Natural killer cell (primary cell): ENCODE data around the gene SLC31A2. TPM values are rescaled to one million over a fixed set of nuclear protein-coding genes. Genes with fewer than 3 reads are reported as not detected.
A peak's percentile ranks its signal among the peaks of the same experiment; 100 is the strongest.

Source experiments
- ATAC-seq, 3 donors: fragments of 150-1000 bp in 2 of 3; fragments of 200-7000 bp in 1 of 3; cut with Tn5 transposase; 1 replicate in 1 of 3; 2 replicates in 2 of 3; pipeline ENCODE4 v1.10.0; 2021; ENCODE audit warnings: mild to moderate bottlenecking in 2 of 3, moderate library complexity in 2 of 3
- DNase-seq, 2 donors: peaks; one replicate each; pipeline versions ENCODE4 v3.0.0 to v3.0.0-alpha.2; 2013 to 2021; ENCODE audit warnings: mixed read lengths in 1 of 2
- H3K27ac ChIP-seq: one replicate; pipeline ENCODE4 v1.5.1; 2013; ENCODE audit warnings: mild to moderate bottlenecking, low read length
- H3K27me3 ChIP-seq: one replicate; pipeline ENCODE4 v1.6.1; 2013; ENCODE audit warnings: low read length; ENCODE audit not compliant: control insufficient read depth, insufficient read depth
- H3K36me3 ChIP-seq: one replicate; pipeline ENCODE4 v1.6.1; 2013; ENCODE audit warnings: low read length; ENCODE audit not compliant: control insufficient read depth, insufficient read depth
- H3K4me1 ChIP-seq: one replicate; pipeline ENCODE4 v1.6.1; 2013; ENCODE audit warnings: low read length; ENCODE audit not compliant: control insufficient read depth, insufficient read depth
- H3K4me3 ChIP-seq: one replicate; pipeline ENCODE4 v1.5.1; 2013; ENCODE audit warnings: low read length
- H3K9me3 ChIP-seq: one replicate; pipeline ENCODE4 v1.6.1; 2013; ENCODE audit warnings: low read length; ENCODE audit not compliant: control insufficient read depth, insufficient read depth
- H3K27ac Mint-ChIP-seq, 2 donors: one replicate each; pipeline ENCODE4 v1.8.0; 2022; ENCODE audit warnings: mild to moderate bottlenecking in 2 of 2, mixed read lengths in 2 of 2, moderate library complexity in 1 of 2
- H3K27me3 Mint-ChIP-seq, 2 donors: one replicate each; pipeline ENCODE4 v1.8.0; 2022; ENCODE audit warnings: low read depth in 2 of 2, mixed read lengths in 2 of 2
- H3K36me3 Mint-ChIP-seq: one replicate; pipeline ENCODE4 v1.8.0; 2022; ENCODE audit warnings: mixed read lengths
- H3K4me1 Mint-ChIP-seq, 2 donors: one replicate each; pipeline ENCODE4 v1.8.0; 2022; ENCODE audit warnings: mixed read lengths in 2 of 2
- H3K4me3 Mint-ChIP-seq: one replicate; pipeline ENCODE4 v1.8.0; 2022; ENCODE audit warnings: mild to moderate bottlenecking, moderate library complexity, mixed read lengths
- H3K9me3 Mint-ChIP-seq, 2 donors: one replicate each; pipeline ENCODE4 v1.8.0; 2022; ENCODE audit warnings: mixed read lengths in 2 of 2
- CTCF ChIP-seq: fragments of 200-600 bp; IDR thresholded peaks from one replicate; pipeline ENCODE4 v1.8.0; 2022; ENCODE audit warnings: antibody characterized with exemption
- WGBS: methylation state at CpG from one replicate; pipeline ENCODE4 v1.1.7; 2013; ENCODE audit warnings: missing lambda C conversion rate; ENCODE audit not compliant: insufficient coverage; 5-methylcytosine and 5-hydroxymethylcytosine counted together
- intact Hi-C: fragments of 100-400 bp; cut with micrococcal nuclease; formaldehyde crosslinking; loops from one replicate; pipeline ENCODE4 v1.14.2; 2022
- total RNA-seq, 4 donors: library from RNA; stranded (reverse); fragments of 120-200 nt in 1 of 4; gene quantifications; one replicate each; pipeline versions ENCODE4 v1.2.3 to v1.2.4, GENCODE V29; 2013 to 2022

Gene SLC31A2
- total RNA-seq, 3 donors from 2014 or later (not counting 1 experiment from before 2014, with no cell fraction given), result 4.9 to 7.9 (median 6.0) TPM

- H3K4me3 Mint-ChIP-seq, result no peak overlapping the region
- no peak for TF ChIP-seq CTCF
- no peaks in the 10 kb centered on the region for H3K4me1 ChIP-seq
- no peaks in the 10 kb centered on the region for H3K27me3 Mint-ChIP-seq
- H3K9me3 Mint-ChIP-seq, result peaks cover 0 to 4% of the 10 kb centered on the region in 2 donors
- H3K27ac ChIP-seq, result no peak overlapping the region
- no peaks in the 10 kb centered on the region for H3K27me3 ChIP-seq
- no peak overlapping the region for H3K4me3 ChIP-seq
- intact Hi-C loops, result no loop called here
- peaks cover 50% of the 10 kb centered on the region for H3K36me3 Mint-ChIP-seq
- ATAC-seq (no peak), DNase-seq (no peak)
- no peaks in the 10 kb centered on the region for H3K4me1 Mint-ChIP-seq
- peaks cover 87% of the 10 kb centered on the region for H3K36me3 ChIP-seq
- 100% methylated on average over 3 of the region's 3 CpGs for WGBS
- no peaks in the 10 kb centered on the region for H3K9me3 ChIP-seq
- H3K27ac Mint-ChIP-seq, result no peak overlapping the region
These were observed 22.5 kb downstream of the SLC31A2 start for GRCh38 chr9:113173341-113173740.

- Mint-ChIP-seq H3K27ac (no peak overlapping the region), H3K4me1 (no peaks in the 10 kb centered on the region), H3K4me3 (no peak overlapping the region), H3K27me3 (no peaks in the 10 kb centered on the region), H3K36me3 (peaks cover 54% of the 10 kb centered on the region), H3K9me3 (peaks cover 0 to 4% of the 10 kb centered on the region in 2 donors)
- no peaks in the 10 kb centered on the region for H3K4me1 ChIP-seq
- no peak for DNase-seq
- ATAC-seq, result no peak
- intact Hi-C loops, result no loop called here
- peaks cover 87% of the 10 kb centered on the region for H3K36me3 ChIP-seq
- no peaks in the 10 kb centered on the region for H3K9me3 ChIP-seq
- 95% methylated on average over 6 of the region's 6 CpGs for WGBS
- no peak overlapping the region for H3K27ac ChIP-seq
- no peak overlapping the region for H3K4me3 ChIP-seq
- H3K27me3 ChIP-seq, result no peaks in the 10 kb centered on the region
- no peak for TF ChIP-seq CTCF
These were observed 26.0 kb downstream of the SLC31A2 start for GRCh38 chr9:113176803-113177202.

GRCh38 chr9:113177251-113177650, 26.4 kb downstream of the SLC31A2 start:
- Histone ChIP-seq H3K9me3 (no peaks in the 10 kb centered on the region), H3K4me1 (no peaks in the 10 kb centered on the region), H3K27me3 (no peaks in the 10 kb centered on the region), H3K4me3 (no peak overlapping the region), H3K36me3 (peaks cover 91% of the 10 kb centered on the region), H3K27ac (no peak overlapping the region)
- Mint-ChIP-seq H3K4me3 (no peak overlapping the region), H3K4me1 (no peaks in the 10 kb centered on the region), H3K9me3 (peaks cover 0 to 4% of the 10 kb centered on the region in 2 donors), H3K27me3 (no peaks in the 10 kb centered on the region), H3K27ac (no peak overlapping the region), H3K36me3 (peaks cover 54% of the 10 kb centered on the region)
- ATAC-seq, result no peak
- intact Hi-C loops, result no loop called here
- WGBS, result 100% methylated on average over 2 of the region's 2 CpGs
- TF ChIP-seq CTCF, result no peak
- DNase-seq, result no peak

- WGBS, result 100% methylated on average over 1 of the region's 1 CpG
- peaks cover 52% of the 10 kb centered on the region for H3K36me3 Mint-ChIP-seq
- H3K27me3 Mint-ChIP-seq, result no peaks in the 10 kb centered on the region
These were observed 27.3 kb downstream of the SLC31A2 start for GRCh38 chr9:113178087-113178486.

More at GRCh38 chr9:113178087-113178486, 27.3 kb downstream of the SLC31A2 start:
- no peaks in the 10 kb centered on the region for H3K9me3 ChIP-seq
- TF ChIP-seq CTCF, result no peak
- intact Hi-C loops, result no loop called here
- H3K27ac ChIP-seq, result no peak overlapping the region
- no peaks in the 10 kb centered on the region for H3K4me1 Mint-ChIP-seq
- DNase-seq, result no peak
- H3K4me3 ChIP-seq, result no peak overlapping the region
- H3K27me3 ChIP-seq, result no peaks in the 10 kb centered on the region
- no peaks in the 10 kb centered on the region for H3K9me3 Mint-ChIP-seq
- no peaks in the 10 kb centered on the region for H3K4me1 ChIP-seq
- H3K27ac Mint-ChIP-seq, result peak overlapping the region in 1 of 2 donors; percentile 11
- H3K36me3 ChIP-seq, result peaks cover 91% of the 10 kb centered on the region
- no peak for ATAC-seq
- no peak overlapping the region for H3K4me3 Mint-ChIP-seq
